Activated CD4-positive, alpha-beta memory T cell treated with anti-CD3 and anti-CD28 coated beads, Interleukin-2, amount 10 ng/mL, durations not matched to agents 7 days and 5 days (primary cell): Measurements from ENCODE around the gene ASIC4. TPM values are rescaled to one million over a fixed set of nuclear protein-coding genes. Genes with fewer than 3 reads are reported as not detected.
A peak's percentile ranks its signal among the peaks of the same experiment; 100 is the strongest.

Experiments used
- CTCF ChIA-PET: fragments of 350-600 bp; sonication (Branson Sonifier 250); formaldehyde crosslinking; loops from one replicate; lab custom pipeline; 2021; ENCODE audit warnings: antibody characterized with exemption, inconsistent platforms; lab: Charles Lee
- POLR2A ChIA-PET: fragments of 350-600 bp; sonication (Branson Sonifier 250); formaldehyde crosslinking; loops from one replicate; lab custom pipeline; 2021; ENCODE audit warnings: antibody characterized with exemption; lab: Charles Lee
- DNase-seq: peaks from one replicate; pipeline ENCODE4 v3.0.0-alpha.2; 2020
- H3K27ac Mint-ChIP-seq: one replicate; pipeline ENCODE4 v1.8.0; 2021; ENCODE audit warnings: mild to moderate bottlenecking, mixed read lengths
- H3K27me3 Mint-ChIP-seq: one replicate; pipeline ENCODE4 v1.8.0; 2021; ENCODE audit warnings: mixed read lengths
- H3K36me3 Mint-ChIP-seq: one replicate; pipeline ENCODE4 v1.8.0; 2021; ENCODE audit warnings: low read depth, mixed read lengths
- H3K4me1 Mint-ChIP-seq: one replicate; pipeline ENCODE4 v1.8.0; 2021; ENCODE audit warnings: mixed read lengths
- H3K4me3 Mint-ChIP-seq: one replicate; pipeline ENCODE4 v1.8.0; 2021; ENCODE audit warnings: mild to moderate bottlenecking, mixed read lengths
- H3K9me3 Mint-ChIP-seq: one replicate; pipeline ENCODE4 v1.8.0; 2021; ENCODE audit warnings: mixed read lengths
- total RNA-seq, 2 experiments: library from RNA; stranded (reverse); gene quantifications; one replicate each; pipeline ENCODE4 v1.2.3, GENCODE V29; 2021

ASIC4 gene
- under 1 TPM in 1 of 2 experiments, not detected in 1; 0.13 TPM for total RNA-seq

GRCh38 chr2:219514196-219514761 is at the start of gene ASIC4:
Gene ASIC4, plus strand, starts transcription at chr2:219514482. Its CDS starts 243 bp downstream, at chr2:219514725.
- H3K27me3 Mint-ChIP-seq, result peaks cover 80% of the 10 kb centered on the region
- H3K4me1 Mint-ChIP-seq, result peaks cover 12% of the 10 kb centered on the region
- ChIA-PET POLR2A (interaction anchor here (1.9 kb wide), 1 partner anchor 15 kb away, joined by 4 read pairs; no protein-coding TSS in a partner anchor), CTCF (interaction anchor here (0.6 to 1.2 kb wide), 2 partner anchors 16 to 26 kb away, joined by 3 to 7 read pairs; no protein-coding TSS in a partner anchor)
- H3K27ac Mint-ChIP-seq, result peak within 1 kb of the TSS; percentile 26
- no peaks in the 10 kb centered on the region for H3K36me3 Mint-ChIP-seq
- no peaks in the 10 kb centered on the region for H3K9me3 Mint-ChIP-seq
- H3K4me3 Mint-ChIP-seq, result no peak within 1 kb of the TSS
- no peak for DNase-seq

DNA sequence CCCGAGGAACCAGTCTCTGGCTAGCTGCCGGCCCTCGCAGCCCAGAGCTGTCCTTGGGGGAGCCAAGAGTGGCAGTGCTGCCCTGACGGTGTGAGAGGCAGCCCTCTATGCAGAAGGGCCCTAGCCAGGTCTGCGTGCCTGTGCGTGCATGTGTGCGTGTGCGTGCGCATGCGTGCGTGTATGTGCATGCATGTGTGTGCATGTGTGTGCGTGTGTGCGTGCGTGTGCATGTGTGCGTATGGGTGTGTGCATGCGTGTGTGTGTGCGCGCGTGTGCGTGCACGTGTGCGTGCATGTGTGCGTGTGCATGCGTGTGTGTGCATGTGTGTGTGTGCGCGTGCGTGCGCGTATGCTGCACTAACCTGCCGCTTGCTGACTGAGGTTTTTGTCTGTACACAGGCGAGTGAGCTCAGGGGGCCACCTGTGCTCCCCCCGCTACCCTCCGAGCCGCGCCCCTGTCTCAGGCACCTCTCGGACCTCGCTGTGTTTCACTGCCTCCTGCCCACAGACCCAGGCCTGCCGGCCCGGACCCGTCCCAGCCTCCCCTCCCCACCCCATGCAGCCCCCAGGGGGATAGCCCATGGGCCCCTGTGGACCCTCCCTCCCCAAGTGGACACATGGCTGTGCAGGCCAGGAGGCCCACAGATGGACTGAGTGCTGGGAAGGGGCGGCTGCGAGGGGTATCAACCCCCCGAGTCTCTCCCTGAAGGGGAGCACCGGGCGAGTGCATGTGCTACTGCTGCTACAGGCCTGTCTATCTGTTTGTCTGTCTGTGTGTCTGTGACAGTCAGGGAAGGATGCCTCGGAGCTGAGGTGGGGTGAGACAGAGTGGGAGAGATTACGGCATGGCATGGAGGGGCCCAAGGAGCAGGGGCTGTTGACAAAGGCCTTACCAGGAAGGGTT is 48.4 kb upstream of the ASIC4 start:
- CTCF ChIA-PET, result interaction anchor here (0.9 kb wide), 1 partner anchor 8 kb away, joined by 3 read pairs; no protein-coding TSS in a partner anchor
- no peak overlapping the region for H3K27ac Mint-ChIP-seq
- POLR2A ChIA-PET, result no interaction called here

DNA sequence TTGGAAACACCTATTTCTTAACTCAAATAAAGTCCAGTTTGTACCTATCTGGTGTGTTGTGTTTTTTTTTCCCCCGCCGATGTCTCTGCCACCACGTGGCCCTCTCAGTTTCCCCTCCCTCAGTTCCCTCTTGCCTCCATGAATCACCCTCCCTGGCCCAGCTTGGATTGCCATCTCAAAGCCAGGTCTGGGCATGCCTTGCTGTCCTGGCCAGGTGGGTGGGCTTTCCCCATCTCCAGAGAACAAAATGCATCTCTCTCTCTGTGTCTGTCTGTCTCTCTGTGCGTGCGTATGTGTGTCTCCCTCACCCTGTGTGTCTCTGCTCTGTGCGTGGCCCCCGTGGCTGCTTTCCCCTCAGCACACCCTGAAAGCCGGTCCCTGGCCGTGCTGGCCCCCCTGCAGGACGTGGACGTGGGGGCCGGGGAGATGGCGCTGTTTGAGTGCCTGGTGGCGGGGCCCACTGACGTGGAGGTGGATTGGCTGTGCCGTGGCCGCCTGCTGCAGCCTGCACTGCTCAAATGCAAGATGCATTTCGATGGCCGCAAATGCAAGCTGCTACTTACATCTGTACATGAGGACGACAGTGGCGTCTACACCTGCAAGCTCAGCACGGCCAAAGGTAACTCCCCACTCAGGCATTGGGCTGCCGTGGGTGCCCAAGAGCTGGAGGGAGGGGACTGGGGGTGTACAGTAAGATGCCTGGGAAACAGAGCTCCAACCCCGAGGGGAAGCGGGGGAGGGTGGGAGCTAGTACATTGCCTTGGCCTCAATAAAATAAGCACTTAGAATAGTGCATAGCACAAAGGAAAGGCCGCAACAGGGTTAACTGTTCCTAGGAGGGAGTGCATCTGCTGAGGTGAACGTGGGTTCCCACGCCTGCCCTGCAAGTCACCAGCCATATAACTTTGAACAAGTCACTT is 47.2 kb upstream of the ASIC4 start:
- POLR2A ChIA-PET, result no interaction called here
- CTCF ChIA-PET, result interaction anchor here (0.9 kb wide), 2 partner anchors 9 kb away, joined by 3 read pairs; no protein-coding TSS in a partner anchor

More for the DNA sequence above, 48.4 kb upstream of the ASIC4 start:
- H3K36me3 Mint-ChIP-seq, result no peaks in the 10 kb centered on the region
- no peaks in the 10 kb centered on the region for H3K9me3 Mint-ChIP-seq
- no peak for DNase-seq
- H3K4me3 Mint-ChIP-seq, result no peak overlapping the region
- H3K27me3 Mint-ChIP-seq, result no peaks in the 10 kb centered on the region
- peaks cover 4% of the 10 kb centered on the region for H3K4me1 Mint-ChIP-seq

GRCh38 chr2:219467736-219468075 is 46.6 kb upstream of the ASIC4 start:
- Mint-ChIP-seq H3K9me3 (no peaks in the 10 kb centered on the region), H3K4me3 (no peak overlapping the region), H3K36me3 (no peaks in the 10 kb centered on the region), H3K4me1 (no peaks in the 10 kb centered on the region), H3K27ac (no peak overlapping the region), H3K27me3 (no peaks in the 10 kb centered on the region)
- DNase-seq, result no peak
- ChIA-PET CTCF (interaction anchor here (0.9 kb wide), 1 partner anchor 8 kb away, joined by 3 read pairs; no protein-coding TSS in a partner anchor), POLR2A (no interaction called here)

More for the DNA sequence above, 47.2 kb upstream of the ASIC4 start:
- no peaks in the 10 kb centered on the region for H3K9me3 Mint-ChIP-seq
- no peak overlapping the region for H3K4me3 Mint-ChIP-seq
- no peaks in the 10 kb centered on the region for H3K27me3 Mint-ChIP-seq
- DNase-seq, result no peak
- no peaks in the 10 kb centered on the region for H3K4me1 Mint-ChIP-seq
- no peaks in the 10 kb centered on the region for H3K36me3 Mint-ChIP-seq
- H3K27ac Mint-ChIP-seq, result no peak overlapping the region

- H3K27me3 Mint-ChIP-seq, result no peaks in the 10 kb centered on the region
- POLR2A ChIA-PET, result no interaction called here
- H3K27ac Mint-ChIP-seq, result no peak overlapping the region
- no peak overlapping the region for H3K4me3 Mint-ChIP-seq
- no peaks in the 10 kb centered on the region for H3K4me1 Mint-ChIP-seq
- no peak for DNase-seq
- no peaks in the 10 kb centered on the region for H3K9me3 Mint-ChIP-seq
- CTCF ChIA-PET, result no interaction called here
- H3K36me3 Mint-ChIP-seq, result no peaks in the 10 kb centered on the region
Observed at GRCh38 chr2:219468410-219469185, 45.7 kb upstream of the ASIC4 start.

- no peak overlapping the region for H3K4me3 Mint-ChIP-seq
- H3K36me3 Mint-ChIP-seq, result no peaks in the 10 kb centered on the region
- ChIA-PET POLR2A (no interaction called here), CTCF (no interaction called here)
- H3K27ac Mint-ChIP-seq, result no peak overlapping the region
- H3K4me1 Mint-ChIP-seq, result no peaks in the 10 kb centered on the region
- no peaks in the 10 kb centered on the region for H3K27me3 Mint-ChIP-seq
- DNase-seq, result no peak
- H3K9me3 Mint-ChIP-seq, result no peaks in the 10 kb centered on the region
Observed at GRCh38 chr2:219469186-219469724, 45.0 kb upstream of the ASIC4 start.

- Mint-ChIP-seq H3K27me3 (no peaks in the 10 kb centered on the region), H3K36me3 (no peaks in the 10 kb centered on the region), H3K9me3 (no peaks in the 10 kb centered on the region), H3K27ac (no peak overlapping the region), H3K4me3 (no peak overlapping the region), H3K4me1 (no peaks in the 10 kb centered on the region)
- CTCF ChIA-PET, result no interaction called here
- no peak for DNase-seq
- POLR2A ChIA-PET, result no interaction called here
Observed at GRCh38 chr2:219470429-219470828, 43.9 kb upstream of the ASIC4 start.

DNA sequence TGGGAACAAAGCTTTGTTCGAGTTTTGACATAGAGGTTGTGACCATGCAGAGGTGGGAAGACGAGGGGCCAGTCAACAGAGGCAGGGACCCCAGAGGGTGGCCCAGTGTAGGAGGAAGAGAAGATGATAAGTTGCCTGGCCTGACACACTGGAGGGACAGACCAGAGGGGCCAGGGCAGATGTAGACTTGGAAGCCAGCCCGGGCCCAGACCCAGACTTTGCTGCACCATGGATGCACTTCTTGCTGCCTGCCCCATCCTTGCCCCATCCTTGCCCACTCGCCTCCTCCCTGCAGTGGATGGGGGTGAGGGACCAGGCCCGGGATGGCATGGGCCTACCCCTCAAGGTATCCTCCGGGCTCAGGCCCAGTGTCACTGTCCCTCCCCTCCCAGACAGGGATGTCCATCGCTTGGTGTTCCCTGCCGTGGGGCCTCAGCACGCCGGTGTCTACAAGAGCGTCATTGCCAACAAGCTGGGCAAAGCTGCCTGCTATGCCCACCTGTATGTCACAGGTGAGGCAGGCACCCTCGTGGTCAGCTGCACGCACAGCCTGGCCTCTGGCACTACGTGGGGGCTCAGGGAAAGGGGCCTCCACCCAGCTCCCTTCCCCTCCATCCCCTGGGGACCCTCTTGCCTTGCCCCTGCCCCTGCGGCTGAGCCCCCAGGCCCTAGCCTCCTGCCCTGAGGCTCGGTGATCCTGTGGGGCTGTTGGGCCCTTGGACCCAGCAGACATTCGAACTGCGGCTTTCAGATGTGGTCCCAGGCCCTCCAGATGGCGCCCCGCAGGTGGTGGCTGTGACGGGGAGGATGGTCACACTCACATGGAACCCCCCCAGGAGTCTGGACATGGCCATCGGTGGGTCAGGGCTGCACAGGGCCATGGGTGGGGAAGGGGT is 42.6 kb upstream of the ASIC4 start:
- no peak for DNase-seq
- CTCF ChIA-PET, result no interaction called here
- H3K4me1 Mint-ChIP-seq, result peaks cover 4% of the 10 kb centered on the region
- H3K9me3 Mint-ChIP-seq, result no peaks in the 10 kb centered on the region
- peaks cover 3% of the 10 kb centered on the region for H3K27me3 Mint-ChIP-seq
- POLR2A ChIA-PET, result no interaction called here
- no peak overlapping the region for H3K27ac Mint-ChIP-seq
- H3K4me3 Mint-ChIP-seq, result no peak overlapping the region
- no peaks in the 10 kb centered on the region for H3K36me3 Mint-ChIP-seq

DNA sequence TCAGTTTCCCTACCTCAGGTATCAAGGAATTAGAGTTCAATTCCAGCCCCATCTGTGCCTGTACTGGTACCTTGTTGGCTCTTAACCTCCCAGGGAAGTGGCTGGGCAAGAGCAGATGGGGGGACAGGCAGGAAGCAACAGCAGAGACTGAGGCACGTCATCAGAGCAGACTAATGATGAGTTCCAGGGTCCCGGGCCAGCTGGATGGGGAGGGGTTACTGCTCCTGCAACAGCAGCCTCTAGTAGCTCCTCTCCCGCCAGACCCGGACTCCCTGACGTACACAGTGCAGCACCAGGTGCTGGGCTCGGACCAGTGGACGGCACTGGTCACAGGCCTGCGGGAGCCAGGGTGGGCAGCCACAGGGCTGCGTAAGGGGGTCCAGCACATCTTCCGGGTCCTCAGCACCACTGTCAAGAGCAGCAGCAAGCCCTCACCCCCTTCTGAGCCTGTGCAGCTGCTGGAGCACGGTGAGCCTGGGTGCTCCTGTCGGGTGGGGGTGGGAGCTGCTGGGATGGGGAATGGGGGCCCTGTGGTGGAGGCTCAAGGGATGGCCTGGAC is 41.6 kb upstream of the ASIC4 start:
- Mint-ChIP-seq H3K36me3 (no peaks in the 10 kb centered on the region), H3K27me3 (peaks cover 3% of the 10 kb centered on the region), H3K4me1 (peaks cover 4% of the 10 kb centered on the region), H3K9me3 (no peaks in the 10 kb centered on the region), H3K4me3 (no peak overlapping the region), H3K27ac (no peak overlapping the region)
- CTCF ChIA-PET, result interaction anchor here (1.2 to 1.5 kb wide), 3 partner anchors 13 to 57 kb away, joined by 3 read pairs; no protein-coding TSS in a partner anchor
- POLR2A ChIA-PET, result no interaction called here
- DNase-seq, result no peak

- Mint-ChIP-seq H3K36me3 (no peaks in the 10 kb centered on the region), H3K27ac (no peak overlapping the region), H3K4me1 (peaks cover 4% of the 10 kb centered on the region), H3K27me3 (peaks cover 3% of the 10 kb centered on the region), H3K9me3 (no peaks in the 10 kb centered on the region), H3K4me3 (no peak overlapping the region)
- ChIA-PET CTCF (interaction anchor here (0.7 to 1.5 kb wide), 5 partner anchors 14 to 106 kb away, joined by 3 read pairs; no protein-coding TSS in a partner anchor), POLR2A (no interaction called here)
- DNase-seq, result no peak
Observed at GRCh38 chr2:219473511-219473910, 40.8 kb upstream of the ASIC4 start.
